ENCODE measurements around the gene LNX1.
"Not testable (repeated sequence)": the region's sequence is repeated elsewhere in the genome, so short reads cannot be mapped to it uniquely, and the experiment has no call there.

The LNX1 gene

DNA sequence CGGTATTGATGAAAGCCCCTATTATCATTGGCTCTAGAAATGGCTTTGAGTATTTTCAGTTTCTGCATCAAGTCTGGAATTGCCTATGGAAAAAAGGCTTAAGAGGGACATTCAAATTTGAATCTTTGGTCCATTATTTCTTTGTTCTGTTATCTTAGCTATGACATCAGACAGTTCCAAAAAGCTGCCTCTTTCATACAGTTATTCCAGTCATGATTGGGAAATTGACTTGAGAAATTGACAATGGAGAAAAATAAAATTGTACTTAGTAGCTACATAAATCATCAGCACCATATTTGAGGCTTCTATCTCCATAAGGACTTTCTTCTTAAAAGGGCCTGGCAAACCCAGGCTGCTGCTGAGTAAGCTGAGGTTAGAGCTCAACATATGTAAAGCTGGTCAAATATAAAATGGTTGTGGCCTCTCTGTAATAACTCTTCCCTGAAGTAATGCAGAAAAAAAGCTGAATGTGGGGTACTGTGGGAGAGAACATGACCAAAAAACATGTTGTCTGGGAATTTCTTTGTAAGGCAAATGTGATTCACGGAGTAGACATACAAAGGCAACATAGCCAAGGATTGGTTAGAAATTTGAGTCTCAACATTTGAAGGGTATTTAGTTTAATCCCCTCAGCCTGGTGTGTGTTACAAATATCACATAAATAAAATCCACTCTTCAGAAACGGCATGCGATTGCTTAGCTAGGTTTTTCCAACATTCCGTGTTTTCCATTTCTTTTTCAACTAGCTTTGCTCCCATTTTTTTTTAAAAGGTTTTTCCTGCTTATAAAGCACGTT lies 100.9 kb downstream of the LNX1 start:
- DNase-seq: no peak

DNA sequence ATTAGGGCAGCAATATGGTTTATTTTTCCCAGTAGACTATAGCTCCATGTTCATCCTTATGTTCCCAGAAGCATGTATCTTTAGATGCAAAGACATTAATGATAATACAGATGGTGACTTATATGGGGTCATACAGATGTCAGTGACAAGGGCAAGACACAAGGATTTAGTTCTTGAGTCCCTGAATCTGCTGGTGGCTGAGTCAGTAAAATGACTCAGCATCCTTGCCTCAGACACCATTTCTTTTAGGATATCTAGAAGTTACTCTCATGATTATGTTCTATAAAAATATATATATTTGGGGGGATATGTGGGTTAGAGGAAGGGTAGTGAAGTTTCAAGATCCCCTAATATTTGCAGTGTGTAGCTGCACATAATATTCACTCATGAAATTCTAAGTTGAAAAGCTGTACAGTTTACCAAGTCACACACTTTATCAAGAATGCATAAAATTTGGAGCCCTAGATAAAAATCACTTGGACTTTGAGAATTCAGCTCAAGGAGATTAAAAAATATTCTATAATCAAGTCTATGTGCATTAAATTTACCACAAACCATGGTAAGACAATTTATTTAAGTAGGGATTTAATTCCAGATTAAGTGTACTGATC lies 101.9 kb downstream of the LNX1 start:
- no peak for DNase-seq

DNA sequence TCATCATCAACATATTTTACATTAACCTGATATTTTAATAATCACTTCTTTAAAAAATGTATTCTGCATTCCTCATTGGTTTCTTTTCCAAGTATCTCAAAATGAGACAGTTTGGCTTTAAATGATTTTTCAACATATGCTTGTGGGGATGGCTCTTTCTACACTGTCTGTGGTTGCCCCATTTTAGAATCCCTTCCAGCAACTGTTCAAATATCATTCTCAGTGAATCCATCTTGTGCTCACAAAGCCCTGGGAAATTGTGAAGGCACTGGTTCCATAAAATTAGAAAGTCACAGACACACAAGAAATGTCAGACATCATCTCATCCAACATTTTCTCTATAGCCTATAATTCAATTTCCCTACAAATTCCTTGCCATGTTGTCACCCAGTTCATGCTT lies 103.5 kb downstream of the LNX1 start:
- DNase-seq: no peak

DNA sequence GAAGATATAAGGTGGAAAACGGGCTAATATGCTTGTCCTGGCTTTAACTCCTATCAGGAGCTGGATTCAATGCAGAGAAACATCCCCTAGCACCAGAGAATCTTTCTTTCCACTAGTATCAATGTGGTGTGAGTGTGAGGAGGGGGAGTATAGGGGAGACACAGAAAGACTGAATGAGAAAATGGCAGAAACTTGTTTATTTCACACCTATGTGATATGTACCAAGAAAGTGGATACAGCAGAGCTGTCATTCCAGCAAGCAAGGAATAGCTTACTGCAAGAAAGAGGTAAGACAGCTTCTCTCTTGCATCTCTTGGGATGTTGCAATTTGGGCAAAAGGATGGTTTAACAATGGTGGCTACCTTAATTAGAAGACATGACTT lies 105.6 kb downstream of the LNX1 start:
- no peak for DNase-seq

DNA sequence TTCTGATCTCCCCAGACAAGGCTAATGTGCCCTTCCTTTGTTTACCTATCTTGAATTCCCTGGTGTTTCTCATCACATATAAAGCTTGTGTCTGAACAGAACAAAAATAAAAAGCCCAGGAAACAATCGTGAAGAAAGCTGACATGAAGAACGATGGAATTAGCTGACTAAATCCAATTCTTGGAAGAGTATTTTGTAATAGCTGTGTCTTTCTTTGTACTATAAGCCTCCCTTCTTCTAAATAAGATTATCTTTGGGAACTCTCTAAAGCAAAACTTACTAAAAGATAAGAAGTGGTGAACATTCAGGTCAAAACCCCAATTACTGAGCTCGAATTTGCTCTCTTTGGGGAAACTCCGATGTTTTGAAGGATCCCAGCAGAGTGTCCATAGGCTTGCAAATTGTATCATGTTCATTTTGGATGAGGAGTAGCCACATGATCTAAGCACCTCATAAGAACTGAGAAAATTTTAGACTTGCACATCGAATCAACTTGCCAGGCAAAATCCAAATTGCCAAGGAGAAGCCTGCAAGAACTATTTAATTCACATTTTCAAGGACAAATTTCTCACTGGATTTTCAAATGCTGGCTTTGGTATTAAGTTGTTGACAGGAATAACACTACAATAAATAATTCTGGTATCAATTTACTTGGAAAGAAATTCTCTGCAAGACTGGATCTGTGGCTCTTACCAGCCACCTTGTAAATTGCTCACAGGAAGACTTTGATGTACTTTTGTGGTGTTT lies 106.2 kb downstream of the LNX1 start:
- no peak for DNase-seq

DNA sequence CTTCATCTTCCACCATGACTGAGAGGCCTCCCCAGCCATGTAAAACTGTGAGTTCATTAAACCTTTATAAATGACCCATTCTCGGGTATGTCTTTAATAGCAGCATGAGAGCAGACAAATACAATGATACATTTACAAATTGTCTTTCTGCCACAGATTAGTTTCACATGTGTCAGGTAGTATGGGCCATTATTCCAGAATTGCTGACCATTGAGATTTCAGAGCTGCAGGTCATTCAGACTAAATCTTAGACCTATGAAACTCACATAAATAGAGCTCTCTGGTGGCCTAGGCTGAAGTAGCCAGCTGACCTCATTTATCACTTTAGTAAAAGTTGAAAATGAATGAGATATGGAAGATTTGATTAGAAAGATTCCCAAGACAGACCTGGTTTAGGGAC lies 108.0 kb downstream of the LNX1 start:
- DNase-seq: no peak

DNA sequence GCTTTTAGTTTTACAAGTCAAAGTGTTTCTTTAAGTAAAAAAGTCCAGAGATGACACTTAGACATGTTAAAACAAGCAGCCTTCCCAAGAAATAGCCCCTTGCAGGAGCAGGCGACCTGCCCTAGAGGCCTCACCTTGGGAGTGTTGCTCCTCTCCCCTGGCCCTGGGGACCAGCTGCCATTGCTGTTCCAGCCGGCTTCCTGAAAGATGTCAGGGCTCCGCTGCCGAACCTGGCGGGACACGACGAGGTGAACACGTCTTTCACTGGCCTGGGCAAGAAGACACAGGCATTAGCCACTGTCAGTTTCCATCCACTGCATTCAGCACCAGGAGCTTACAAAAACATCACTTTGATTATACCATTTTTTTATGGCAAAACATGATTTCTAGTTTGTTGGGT lies 109.7 kb downstream of the LNX1 start:
- no peak for DNase-seq

DNA sequence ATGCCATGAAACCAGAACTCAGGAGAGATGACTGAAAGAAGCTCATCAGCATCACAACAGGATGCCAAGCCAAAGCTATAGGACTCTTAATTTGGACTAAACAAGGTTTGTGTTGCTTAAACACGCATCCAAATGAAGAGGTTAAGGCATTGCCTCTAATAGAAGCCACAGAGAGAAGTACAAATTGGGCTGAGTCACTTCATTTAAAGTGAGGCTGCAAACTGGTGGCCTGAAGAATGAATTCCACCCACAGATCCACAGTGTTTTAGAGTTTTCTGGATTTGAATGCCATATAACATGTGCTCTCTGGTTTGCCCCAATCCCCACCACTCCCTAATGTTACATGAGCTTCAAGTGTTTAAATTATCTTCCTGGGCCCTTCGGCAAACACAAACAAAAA lies 110.4 kb downstream of the LNX1 start:
- no peak for DNase-seq

DNA sequence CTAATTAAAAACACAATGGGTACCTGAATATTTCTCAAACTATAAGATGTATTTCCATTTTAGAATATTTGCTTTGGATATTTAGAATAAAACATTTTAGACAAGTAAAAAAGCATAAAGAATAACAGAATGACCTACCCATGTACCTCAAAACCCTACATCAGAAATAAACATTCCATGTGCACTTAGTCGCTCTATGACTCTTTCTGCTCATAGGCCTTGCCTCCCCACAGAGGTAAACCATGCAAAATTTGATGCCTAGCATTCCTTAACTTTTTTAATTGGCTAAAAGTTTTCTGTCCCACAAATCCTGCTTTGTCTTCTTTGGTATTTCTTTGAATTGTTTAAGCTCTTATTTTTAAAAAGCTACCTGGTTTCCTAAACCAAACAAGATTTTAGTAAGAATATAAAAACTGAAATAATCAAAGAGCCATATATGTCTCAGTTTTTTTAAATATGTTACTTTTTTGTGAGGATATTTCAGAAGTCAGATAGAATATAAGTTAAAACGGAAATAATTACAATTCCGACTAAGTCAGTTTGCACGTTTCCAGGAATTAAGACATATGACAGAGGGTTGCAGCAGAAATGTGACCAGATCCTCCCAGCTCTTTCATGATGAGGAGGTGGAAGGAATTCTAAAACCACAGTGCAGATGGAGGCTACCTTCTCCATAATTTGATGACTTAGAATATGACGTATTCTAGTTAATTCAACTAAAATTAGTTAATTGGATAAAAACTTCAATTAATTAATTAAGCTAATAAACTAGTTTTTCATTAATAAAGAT lies 111.4 kb downstream of the LNX1 start:
- no peak for DNase-seq

DNA sequence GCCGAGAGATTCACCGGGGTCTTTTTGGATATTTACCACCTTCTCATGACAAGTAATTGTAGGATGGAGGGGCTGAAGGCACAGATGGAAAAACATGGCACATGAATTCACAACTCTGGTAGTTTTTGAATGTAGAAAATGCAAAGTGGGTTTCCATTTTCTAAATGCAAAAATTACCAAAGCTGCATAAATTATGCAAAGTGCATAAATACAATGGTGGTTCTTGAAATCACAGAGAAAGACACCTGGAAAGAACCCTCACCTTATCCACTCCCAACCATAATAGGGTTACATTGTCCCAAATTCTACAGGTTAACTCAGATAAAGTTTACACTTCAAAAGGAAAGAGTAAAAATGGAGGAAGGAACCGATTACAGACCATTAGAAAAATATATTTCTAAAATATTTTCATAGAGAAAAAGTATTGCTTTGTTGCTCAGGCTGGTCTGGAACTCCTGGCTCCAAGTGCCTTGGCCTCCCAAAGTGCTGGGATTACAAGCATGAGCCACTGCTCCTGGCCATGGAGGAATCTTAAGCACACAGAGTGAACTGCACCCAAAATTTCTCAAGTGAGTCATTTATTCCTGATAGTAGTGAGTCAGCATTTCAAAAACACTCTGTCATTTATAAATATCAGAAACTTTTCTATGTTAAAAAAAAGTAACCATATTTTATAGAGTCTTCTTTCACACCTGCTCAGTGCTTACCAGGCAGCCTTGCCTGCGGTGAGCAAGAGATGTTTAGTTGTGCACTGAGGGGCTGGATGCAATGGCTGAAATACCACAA lies 112.4 kb downstream of the LNX1 start:
- DNase-seq: no peak

DNA sequence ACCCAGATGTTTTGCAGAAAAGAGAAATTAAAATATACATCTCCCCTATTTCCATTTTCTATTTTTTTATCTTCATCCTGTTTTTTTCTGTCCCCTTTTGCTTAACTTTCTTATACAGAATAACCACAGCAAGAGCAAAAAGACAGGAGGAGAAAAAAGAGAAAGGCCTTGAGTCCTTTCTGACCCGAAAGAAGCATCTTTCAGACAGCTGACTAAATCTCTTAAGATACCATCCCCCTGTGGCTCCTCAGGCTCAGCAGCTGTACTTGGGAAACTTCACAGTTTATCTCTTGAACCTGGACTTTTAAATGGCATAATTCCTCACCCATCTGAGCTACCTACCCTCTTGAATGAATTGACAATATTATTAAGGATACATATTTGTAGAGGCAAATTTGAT lies 113.7 kb downstream of the LNX1 start:
- no peak for DNase-seq

DNA sequence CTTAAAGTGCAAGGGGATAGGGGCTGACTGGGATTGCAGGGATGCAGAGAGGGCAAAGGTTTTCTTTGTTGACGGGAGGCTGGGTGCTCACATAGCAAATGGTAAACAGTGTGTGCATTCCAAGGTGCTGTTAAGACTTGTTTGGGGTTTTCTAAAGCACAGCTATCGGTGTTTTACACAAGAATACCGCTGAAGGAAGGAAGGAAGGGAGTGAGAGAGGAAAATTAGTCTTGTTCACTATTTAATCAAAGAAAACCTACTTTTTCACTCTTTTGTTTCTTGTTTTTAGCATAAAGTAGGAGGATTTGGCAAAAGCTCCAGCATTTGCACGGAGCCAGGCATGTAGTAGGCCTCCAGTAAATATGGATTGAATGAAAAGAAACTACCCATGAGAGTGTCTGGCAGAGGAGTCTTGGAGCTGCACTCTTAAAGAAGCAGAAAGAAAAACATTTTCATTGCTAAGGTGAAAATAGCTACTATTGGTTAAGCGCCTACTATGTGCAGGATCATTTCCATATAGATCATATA lies 114.2 kb downstream of the LNX1 start:
- DNase-seq: no peak

DNA sequence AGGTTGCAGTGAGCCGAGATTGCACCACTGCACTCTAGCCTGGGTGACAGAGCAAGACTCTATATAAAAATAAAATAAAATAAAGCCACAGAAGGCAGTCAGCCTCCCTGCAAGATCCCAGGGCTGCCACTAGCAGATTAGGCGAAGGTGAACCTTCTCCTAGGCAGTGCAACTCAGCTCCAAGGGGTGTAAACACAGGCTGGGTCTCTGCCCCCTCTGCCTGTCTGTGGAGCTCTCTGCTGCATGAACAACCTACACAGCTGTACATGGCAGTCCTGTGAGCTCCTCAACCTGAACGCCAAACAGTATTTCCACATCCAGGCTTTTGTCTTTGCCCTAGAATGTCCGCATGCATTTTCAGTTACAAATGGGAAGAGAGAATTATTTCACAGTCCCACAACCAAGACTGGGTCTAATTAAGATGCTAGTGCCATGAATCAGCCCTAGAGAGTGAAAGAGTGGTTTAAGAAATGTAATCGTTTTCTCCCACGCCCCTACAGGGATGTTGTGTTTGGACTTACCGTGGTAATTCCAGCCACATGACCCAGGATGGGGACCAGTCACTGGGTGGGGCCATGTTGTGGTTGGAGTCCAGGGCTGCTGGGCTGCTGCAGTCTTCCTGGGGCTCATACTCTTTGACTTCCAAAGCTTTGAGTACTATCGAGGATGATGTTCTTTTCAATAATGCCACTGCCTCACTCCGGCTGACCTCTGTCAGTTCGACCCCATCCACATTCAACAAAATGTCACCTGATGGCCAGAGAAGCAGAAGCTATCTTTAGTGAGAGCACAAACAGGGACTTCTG lies 114.9 kb downstream of the LNX1 start:
- DNase-seq: no peak

DNA sequence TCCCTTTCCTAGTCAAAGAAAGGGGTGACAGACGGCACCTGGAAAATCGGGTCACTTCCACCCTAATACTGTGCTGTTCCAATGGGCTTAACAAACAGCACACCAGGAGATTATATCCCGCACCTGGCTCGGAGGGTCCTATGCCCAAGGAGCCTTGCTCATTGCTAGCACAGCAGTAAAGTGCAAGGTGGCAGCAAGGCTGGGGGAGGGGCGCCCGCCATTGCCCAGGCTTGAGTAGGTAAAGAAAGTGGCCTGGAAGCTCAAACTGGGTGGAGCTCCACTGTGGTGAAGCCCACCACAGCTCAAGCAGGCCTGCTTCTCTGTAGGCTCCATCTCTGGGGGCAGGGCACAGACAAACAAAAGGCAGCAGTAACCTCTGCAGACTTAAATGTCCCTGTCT lies 124.7 kb downstream of the LNX1 start:
- DNase-seq: not testable (repeated sequence)

DNA sequence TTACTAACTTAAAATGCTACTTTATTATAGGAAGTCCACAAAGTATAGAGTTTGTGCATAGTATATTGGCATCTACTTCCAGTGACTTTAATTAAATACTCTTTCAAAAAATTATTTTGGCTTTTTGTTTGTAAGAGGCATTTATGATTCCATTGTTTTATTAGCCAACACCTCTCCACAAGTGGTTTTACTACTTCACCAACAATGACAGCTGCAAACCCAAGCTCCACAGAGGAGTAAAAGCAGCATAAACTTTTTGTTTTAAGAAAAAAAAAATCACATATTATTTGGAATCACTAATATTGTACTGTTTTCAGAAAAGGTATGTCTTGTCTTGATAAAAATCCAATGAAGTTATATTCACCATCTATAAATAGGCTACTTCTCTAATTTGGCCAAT lies 125.4 kb downstream of the LNX1 start:
- no peak for DNase-seq

DNA sequence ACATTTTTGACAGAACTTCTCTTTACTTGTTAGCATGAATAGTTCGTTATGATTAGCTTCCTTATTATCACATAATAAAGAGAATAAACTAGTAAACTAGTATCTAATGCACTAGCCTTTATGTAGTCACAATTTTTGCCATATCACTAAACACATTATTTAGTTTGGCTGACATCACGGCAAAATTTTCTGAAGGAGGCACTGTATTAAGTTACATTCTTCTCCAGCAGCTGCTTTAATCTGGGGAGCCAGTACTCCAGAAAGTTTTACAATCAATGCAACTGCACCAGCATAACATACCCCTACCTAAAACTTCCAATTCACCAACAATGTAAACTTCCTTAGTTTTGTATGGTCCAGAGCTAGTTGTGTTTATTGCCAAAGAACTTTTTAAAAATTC lies 126.0 kb downstream of the LNX1 start:
- no peak for DNase-seq

DNA sequence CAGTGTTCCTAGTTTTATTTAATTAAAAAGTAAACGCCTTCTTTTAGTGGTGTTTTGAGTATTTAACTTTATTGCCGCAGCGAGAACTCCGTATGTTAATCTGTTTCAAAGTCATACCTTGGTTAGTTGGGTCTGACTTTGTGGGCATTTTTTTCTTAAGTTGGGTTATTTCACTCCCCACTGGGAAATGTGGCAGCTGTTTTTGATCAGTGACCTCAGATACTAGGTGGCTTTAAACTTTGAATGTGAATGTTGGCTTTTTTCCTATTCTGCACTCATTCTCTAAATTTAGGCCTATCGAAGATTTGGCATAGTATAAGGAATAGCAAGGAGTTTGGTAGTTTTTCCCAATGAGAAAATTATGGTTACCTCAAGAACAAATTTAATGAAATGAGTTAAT lies 127.9 kb downstream of the LNX1 start:
- DNase-seq: no peak

DNA sequence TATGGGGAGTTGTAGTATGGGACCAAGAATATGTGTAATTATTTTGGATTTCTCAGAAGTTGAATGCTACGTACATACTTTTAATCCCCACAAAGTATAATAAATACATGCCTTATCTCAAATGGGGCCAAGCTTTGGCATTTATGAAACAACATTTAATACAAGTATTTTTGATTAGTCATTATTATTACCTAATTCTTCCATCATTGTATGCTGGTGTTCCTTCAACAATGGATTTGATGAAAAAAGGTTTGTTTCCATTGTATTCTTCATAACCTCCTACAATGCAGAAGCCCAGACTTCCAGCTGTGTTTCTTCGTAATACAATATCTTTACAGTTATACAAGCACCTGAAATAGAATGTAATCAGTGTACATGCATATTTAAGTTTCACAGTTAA lies 130.0 kb downstream of the LNX1 start:
- DNase-seq: no peak

DNA sequence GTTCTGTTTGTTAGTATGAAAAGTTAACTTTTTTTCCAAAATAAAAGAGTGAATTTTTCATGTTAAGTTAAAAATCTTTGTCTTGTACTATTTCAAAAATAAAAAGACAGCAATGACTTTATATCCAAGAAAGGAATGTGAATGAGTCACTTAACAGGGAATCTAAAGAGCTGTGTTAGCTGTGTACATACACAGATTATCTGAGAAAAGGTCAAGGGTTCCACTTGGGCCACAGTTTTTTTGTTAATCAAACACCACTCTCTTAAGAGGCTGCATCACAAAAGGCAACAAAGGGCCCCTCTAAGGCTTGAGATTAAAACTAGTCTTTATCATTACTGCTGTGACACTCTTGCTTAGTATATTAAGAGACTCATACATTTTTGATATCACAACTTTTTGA lies 131.7 kb downstream of the LNX1 start:
- DNase-seq: peak in 1 of 2 experiments; percentile 8

DNA sequence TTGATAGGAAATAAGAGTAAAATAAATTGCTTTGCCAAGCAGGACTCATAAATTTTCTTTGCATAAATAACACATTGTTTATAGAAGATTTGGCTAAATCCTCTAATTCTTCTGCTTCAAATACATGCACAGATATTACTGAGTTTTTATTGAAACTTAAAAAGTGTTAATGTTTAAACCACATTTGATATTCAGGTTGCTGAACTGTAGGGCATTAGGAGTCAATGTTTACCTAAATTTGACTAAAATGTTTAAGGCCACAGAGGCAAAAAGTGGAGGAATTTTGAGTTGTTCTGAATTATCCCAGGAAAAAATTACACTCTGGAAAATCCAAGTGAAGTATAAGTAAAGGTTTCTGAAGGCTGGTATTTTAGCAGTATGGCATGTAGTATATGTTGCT lies 135.1 kb downstream of the LNX1 start:
- DNase-seq: no peak

DNA sequence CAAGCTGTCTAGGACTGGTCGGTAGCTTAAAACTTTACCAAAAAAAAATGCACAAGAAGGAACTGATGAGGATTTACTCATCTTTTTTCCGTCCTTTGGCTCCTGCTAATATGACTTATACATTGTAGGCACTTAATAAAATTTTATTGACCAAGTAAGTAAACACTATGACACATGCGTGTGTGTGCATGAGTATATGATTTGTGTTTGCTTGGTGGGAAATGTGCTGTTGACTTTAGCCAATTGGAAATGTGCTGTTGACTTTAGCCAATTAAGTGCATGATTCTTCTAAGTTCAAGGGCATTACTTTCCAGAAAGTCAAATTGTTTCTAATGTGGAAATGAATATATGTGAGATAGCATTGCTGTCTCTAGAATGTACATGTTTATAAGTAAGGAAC lies 135.5 kb downstream of the LNX1 start:
- no peak for DNase-seq
